ENCODE measurements around the gene CD36. TPM values are rescaled to one million over a fixed set of nuclear protein-coding genes. Genes with fewer than 3 reads are reported as not detected.

The CD36 gene
- total RNA-seq, 1 experiment from 2014 or later, result 1.4 TPM

DNA sequence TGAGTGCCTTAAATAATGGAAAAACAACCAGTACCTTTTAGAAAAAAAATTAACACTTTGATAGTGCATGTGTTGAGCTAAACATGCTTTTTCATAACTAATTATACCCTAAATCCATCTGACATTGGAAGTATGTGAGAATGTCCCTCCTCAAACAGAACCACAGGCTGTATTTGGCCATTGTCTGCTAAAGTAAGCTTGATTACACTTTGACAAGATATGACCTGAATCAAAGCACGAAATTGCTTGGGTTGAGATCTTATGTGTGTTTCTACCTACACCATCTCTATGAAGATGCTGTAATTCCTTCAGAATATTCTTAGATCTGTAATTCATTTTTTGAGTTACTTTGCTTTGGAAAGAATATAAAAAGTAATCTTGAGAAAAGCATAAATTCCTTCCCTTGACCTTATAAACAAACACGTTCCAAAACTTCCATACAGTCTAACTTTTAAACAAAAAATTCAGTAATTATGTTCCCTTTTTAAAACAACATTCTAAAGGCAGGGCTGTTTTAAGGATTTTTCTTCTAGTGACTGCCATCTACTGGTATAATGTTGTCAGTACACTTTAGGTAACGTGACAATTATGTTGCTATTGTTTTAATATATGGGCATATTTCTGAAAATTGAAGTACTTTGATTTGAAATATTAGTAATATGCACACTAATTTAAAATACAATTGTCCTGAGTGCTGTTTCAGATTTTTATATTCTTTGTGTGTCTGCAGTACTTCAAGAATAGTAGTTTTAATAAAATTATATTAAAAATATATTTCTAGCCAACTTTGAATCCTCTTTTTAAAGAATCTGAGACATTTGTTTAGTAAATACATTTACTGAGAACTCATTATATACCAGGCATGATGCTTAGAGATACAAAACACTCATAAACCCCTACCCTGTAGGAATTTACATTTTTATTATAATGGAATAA is 20.9 kb downstream of the CD36 start (continued):
- TF ChIP-seq, protein P1, sequence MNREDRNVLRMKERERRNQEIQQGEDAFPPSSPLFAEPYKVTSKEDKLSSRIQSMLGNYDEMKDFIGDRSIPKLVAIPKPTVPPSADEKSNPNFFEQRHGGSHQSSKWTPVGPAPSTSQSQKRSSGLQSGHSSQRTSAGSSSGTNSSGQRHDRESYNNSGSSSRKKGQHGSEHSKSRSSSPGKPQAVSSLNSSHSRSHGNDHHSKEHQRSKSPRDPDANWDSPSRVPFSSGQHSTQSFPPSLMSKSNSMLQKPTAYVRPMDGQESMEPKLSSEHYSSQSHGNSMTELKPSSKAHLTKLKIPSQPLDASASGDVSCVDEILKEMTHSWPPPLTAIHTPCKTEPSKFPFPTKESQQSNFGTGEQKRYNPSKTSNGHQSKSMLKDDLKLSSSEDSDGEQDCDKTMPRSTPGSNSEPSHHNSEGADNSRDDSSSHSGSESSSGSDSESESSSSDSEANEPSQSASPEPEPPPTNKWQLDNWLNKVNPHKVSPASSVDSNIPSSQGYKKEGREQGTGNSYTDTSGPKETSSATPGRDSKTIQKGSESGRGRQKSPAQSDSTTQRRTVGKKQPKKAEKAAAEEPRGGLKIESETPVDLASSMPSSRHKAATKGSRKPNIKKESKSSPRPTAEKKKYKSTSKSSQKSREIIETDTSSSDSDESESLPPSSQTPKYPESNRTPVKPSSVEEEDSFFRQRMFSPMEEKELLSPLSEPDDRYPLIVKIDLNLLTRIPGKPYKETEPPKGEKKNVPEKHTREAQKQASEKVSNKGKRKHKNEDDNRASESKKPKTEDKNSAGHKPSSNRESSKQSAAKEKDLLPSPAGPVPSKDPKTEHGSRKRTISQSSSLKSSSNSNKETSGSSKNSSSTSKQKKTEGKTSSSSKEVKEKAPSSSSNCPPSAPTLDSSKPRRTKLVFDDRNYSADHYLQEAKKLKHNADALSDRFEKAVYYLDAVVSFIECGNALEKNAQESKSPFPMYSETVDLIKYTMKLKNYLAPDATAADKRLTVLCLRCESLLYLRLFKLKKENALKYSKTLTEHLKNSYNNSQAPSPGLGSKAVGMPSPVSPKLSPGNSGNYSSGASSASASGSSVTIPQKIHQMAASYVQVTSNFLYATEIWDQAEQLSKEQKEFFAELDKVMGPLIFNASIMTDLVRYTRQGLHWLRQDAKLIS (CRISPR knock-in tag; IDR thresholded peaks at IDR 0.05; ENCODE audit: borderline replicate concordance), result no peak
- TF ChIP-seq ZNF416 (CRISPR knock-in tag; IDR thresholded peaks at IDR 0.05), result no peak
- TF ChIP-seq, protein P2, sequence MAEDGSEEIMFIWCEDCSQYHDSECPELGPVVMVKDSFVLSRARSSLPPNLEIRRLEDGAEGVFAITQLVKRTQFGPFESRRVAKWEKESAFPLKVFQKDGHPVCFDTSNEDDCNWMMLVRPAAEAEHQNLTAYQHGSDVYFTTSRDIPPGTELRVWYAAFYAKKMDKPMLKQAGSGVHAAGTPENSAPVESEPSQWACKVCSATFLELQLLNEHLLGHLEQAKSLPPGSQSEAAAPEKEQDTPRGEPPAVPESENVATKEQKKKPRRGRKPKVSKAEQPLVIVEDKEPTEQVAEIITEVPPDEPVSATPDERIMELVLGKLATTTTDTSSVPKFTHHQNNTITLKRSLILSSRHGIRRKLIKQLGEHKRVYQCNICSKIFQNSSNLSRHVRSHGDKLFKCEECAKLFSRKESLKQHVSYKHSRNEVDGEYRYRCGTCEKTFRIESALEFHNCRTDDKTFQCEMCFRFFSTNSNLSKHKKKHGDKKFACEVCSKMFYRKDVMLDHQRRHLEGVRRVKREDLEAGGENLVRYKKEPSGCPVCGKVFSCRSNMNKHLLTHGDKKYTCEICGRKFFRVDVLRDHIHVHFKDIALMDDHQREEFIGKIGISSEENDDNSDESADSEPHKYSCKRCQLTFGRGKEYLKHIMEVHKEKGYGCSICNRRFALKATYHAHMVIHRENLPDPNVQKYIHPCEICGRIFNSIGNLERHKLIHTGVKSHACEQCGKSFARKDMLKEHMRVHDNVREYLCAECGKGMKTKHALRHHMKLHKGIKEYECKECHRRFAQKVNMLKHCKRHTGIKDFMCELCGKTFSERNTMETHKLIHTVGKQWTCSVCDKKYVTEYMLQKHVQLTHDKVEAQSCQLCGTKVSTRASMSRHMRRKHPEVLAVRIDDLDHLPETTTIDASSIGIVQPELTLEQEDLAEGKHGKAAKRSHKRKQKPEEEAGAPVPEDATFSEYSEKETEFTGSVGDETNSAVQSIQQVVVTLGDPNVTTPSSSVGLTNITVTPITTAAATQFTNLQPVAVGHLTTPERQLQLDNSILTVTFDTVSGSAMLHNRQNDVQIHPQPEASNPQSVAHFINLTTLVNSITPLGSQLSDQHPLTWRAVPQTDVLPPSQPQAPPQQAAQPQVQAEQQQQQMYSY (CRISPR knock-in tag; IDR thresholded peaks at IDR 0.05), result no peak
- TF ChIP-seq PRRX2 (CRISPR knock-in tag; IDR thresholded peaks at IDR 0.05), result no peak
- no peak for TF ChIP-seq ZNF263 (CRISPR knock-in tag; IDR thresholded peaks at IDR 0.05; ENCODE audit: low read depth)
- no peak for TF ChIP-seq ZBTB21 (CRISPR knock-in tag; IDR thresholded peaks at IDR 0.05; ENCODE audit: borderline replicate concordance)
- no peak for TF ChIP-seq NR1H2 (CRISPR knock-in tag; IDR thresholded peaks at IDR 0.05)

DNA sequence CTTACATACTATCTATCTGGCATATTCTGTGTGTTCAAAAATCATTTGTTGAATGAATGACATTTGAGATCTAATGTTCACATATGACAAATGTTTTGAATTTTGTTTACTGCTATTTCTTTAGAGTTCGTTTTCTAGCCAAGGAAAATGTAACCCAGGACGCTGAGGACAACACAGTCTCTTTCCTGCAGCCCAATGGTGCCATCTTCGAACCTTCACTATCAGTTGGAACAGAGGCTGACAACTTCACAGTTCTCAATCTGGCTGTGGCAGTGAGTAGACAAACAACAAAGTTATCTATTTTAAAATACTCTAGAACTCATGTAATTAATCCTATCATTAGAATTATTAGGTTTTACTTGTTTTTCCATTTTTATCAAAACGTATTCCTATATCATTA is 22.5 kb downstream of the CD36 start:
- CTCF ChIA-PET, result interaction anchor here (2.2 kb wide), 1 partner anchor 809 kb away, joined by 7 read pairs; no protein-coding TSS in a partner anchor
- TF ChIP-seq ZNF138 (CRISPR knock-in tag; conservative IDR thresholded peaks at IDR 0.05), result no peak
- TF ChIP-seq, protein P3, sequence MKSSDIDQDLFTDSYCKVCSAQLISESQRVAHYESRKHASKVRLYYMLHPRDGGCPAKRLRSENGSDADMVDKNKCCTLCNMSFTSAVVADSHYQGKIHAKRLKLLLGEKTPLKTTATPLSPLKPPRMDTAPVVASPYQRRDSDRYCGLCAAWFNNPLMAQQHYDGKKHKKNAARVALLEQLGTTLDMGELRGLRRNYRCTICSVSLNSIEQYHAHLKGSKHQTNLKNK (CRISPR knock-in tag; IDR thresholded peaks at IDR 0.05), result no peak
- TF ChIP-seq ZNF396 (CRISPR knock-in tag; IDR thresholded peaks at IDR 0.05; ENCODE audit: borderline replicate concordance), result no peak
- TF ChIP-seq FOXP1 (CRISPR knock-in tag; IDR thresholded peaks at IDR 0.05; ENCODE audit: borderline replicate concordance), result no peak
- no peak for TF ChIP-seq FOXJ3 (CRISPR knock-in tag; IDR thresholded peaks at IDR 0.05; ENCODE audit: borderline replicate concordance)
- no peak for TF ChIP-seq EMX1 (CRISPR knock-in tag; IDR thresholded peaks at IDR 0.05)
- no peak for TF ChIP-seq RELA (CRISPR knock-in tag; IDR thresholded peaks at IDR 0.05; ENCODE audit: borderline replicate concordance)
- TF ChIP-seq, protein P4, sequence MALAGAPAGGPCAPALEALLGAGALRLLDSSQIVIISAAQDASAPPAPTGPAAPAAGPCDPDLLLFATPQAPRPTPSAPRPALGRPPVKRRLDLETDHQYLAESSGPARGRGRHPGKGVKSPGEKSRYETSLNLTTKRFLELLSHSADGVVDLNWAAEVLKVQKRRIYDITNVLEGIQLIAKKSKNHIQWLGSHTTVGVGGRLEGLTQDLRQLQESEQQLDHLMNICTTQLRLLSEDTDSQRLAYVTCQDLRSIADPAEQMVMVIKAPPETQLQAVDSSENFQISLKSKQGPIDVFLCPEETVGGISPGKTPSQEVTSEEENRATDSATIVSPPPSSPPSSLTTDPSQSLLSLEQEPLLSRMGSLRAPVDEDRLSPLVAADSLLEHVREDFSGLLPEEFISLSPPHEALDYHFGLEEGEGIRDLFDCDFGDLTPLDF (CRISPR knock-in tag; IDR thresholded peaks at IDR 0.05), result no peak
- TF ChIP-seq, protein P5, sequence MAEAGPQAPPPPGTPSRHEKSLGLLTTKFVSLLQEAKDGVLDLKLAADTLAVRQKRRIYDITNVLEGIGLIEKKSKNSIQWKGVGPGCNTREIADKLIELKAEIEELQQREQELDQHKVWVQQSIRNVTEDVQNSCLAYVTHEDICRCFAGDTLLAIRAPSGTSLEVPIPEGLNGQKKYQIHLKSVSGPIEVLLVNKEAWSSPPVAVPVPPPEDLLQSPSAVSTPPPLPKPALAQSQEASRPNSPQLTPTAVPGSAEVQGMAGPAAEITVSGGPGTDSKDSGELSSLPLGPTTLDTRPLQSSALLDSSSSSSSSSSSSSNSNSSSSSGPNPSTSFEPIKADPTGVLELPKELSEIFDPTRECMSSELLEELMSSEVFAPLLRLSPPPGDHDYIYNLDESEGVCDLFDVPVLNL (CRISPR knock-in tag; IDR thresholded peaks at IDR 0.05; ENCODE audit: borderline replicate concordance, low read depth), result no peak
- POLR2A ChIA-PET, result no interaction called here
- DNase-seq (ENCODE audit: low spot score), result no peak
- no peak for ATAC-seq
- Mint-ChIP-seq H3K4me3 (no peak overlapping the region), H3K9me3 (no peaks in the 10 kb centered on the region), H3K4me1 (no peaks in the 10 kb centered on the region), H3K27me3 (ENCODE audit: low read depth) (no peaks in the 10 kb centered on the region), H3K36me3 (no peaks in the 10 kb centered on the region), H3K27ac (no peak overlapping the region)

Measured in WTC11 (cell line).